Measurements from ENCODE around the gene BRINP1.

BRINP1 gene

DNA sequence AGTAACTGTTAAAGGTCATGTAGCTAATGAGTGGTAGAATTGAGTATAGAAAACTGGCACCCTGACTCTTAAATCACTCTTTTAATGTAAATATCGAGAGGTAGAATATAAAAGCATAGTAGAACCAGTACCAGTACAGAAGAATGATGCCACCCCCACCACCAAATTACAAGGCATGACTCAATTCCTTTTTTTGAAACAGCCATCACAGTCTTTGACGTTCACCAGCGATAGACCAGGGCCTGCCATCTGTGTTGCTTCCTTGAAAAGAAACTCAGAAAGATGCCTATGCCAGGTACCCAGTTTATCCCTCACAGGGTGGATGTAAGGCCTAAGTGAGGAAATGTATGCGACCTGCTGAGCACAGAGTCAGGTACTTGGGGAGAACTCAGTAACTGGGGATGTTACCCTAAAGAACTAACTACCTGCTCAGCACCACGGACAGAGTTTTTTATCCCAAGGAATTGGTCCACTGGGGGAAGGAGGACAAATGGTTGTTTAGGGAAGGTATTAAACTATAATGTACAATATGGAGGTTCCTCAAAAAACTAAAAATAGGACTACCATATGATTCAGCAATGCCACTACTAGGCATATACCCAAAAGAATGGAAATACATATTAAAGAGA, 116.5 kb downstream of the BRINP1 start:
- TF ChIP-seq TAF1 (IDR thresholded peaks at IDR 0.05; ENCODE audit: low read depth) (no peak), REST (IDR thresholded peaks at IDR 0.05; ENCODE audit: low read depth) (peak; percentile 80)
- TF ChIP-seq, protein P1, sequence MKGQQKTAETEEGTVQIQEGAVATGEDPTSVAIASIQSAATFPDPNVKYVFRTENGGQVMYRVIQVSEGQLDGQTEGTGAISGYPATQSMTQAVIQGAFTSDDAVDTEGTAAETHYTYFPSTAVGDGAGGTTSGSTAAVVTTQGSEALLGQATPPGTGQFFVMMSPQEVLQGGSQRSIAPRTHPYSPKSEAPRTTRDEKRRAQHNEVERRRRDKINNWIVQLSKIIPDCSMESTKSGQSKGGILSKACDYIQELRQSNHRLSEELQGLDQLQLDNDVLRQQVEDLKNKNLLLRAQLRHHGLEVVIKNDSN (IDR thresholded peaks at IDR 0.05) = no peak

DNA sequence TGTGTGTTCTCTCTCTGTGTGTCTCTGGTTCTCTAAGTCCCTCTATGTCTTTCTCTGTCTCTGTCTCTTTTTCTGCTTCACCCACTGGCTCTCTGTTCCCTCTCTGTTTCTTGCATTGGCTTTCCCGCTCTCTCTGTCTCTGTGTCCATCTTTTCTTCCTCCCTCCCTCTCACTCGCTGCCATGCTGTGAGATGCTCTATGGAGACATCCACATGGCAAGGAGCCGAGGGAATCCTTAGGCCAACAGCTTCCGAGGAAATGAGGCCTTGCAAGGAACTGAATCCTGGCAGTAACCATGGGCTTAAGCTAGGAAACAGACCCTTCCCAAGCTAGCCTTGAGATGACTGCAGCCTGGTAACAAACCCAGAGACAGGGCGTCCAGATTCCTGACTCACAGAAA, 117.3 kb downstream of the BRINP1 start:
- TF ChIP-seq YY1 (IDR thresholded peaks at IDR 0.05; ENCODE audit: low read depth) (no peak), CEBPB (IDR thresholded peaks at IDR 0.05) (no peak), TEAD4 (IDR thresholded peaks at IDR 0.05) (no peak), FOXM1 (IDR thresholded peaks at IDR 0.05; ENCODE audit: borderline replicate concordance, low read depth) (no peak), TAF1 (IDR thresholded peaks at IDR 0.05; ENCODE audit: low read depth) (no peak), RAD21 (IDR thresholded peaks at IDR 0.05; ENCODE audit: low read depth) (no peak), EGR1 (IDR thresholded peaks at IDR 0.05) (no peak)
- TF ChIP-seq, protein P2, sequence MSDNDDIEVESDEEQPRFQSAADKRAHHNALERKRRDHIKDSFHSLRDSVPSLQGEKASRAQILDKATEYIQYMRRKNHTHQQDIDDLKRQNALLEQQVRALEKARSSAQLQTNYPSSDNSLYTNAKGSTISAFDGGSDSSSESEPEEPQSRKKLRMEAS (IDR thresholded peaks at IDR 0.05) = no peak

GRCh38 chr9:119250730-119251129, 118.5 kb downstream of the BRINP1 start:
- TF ChIP-seq EP300 (IDR thresholded peaks at IDR 0.05; ENCODE audit: borderline replicate concordance) = no peak
- no peak for TF ChIP-seq RAD21 (IDR thresholded peaks at IDR 0.05; ENCODE audit: low read depth)
- TF ChIP-seq NFIC (IDR thresholded peaks at IDR 0.05) = no peak
- no peak for TF ChIP-seq CEBPB (IDR thresholded peaks at IDR 0.05)
- no peak for TF ChIP-seq REST (IDR thresholded peaks at IDR 0.05; ENCODE audit: low read depth)
- no peak for TF ChIP-seq TEAD4 (IDR thresholded peaks at IDR 0.05)

- TF ChIP-seq RAD21 (IDR thresholded peaks at IDR 0.05; ENCODE audit: low read depth) = no peak
- TF ChIP-seq REST (IDR thresholded peaks at IDR 0.05; ENCODE audit: low read depth) = no peak
- no peak for TF ChIP-seq YY1 (IDR thresholded peaks at IDR 0.05; ENCODE audit: low read depth)
- no peak for TF ChIP-seq ZBTB7A (IDR thresholded peaks at IDR 0.05; ENCODE audit: low read depth)
- TF ChIP-seq TAF1 (IDR thresholded peaks at IDR 0.05; ENCODE audit: low read depth) = no peak
- TF ChIP-seq EGR1 (IDR thresholded peaks at IDR 0.05) = no peak
- TF ChIP-seq NFIC (IDR thresholded peaks at IDR 0.05) = no peak
- TF ChIP-seq TEAD4 (IDR thresholded peaks at IDR 0.05) = no peak
- TF ChIP-seq CEBPB (IDR thresholded peaks at IDR 0.05) = no peak
- TF ChIP-seq EP300 (IDR thresholded peaks at IDR 0.05; ENCODE audit: borderline replicate concordance) = no peak
- no peak for TF ChIP-seq TCF12 (IDR thresholded peaks at IDR 0.05; ENCODE audit: low read depth)
- TF ChIP-seq, protein P1 (IDR thresholded peaks at IDR 0.05) = no peak
Measured at GRCh38 chr9:119240546-119240945, 128.7 kb downstream of the BRINP1 start.

DNA sequence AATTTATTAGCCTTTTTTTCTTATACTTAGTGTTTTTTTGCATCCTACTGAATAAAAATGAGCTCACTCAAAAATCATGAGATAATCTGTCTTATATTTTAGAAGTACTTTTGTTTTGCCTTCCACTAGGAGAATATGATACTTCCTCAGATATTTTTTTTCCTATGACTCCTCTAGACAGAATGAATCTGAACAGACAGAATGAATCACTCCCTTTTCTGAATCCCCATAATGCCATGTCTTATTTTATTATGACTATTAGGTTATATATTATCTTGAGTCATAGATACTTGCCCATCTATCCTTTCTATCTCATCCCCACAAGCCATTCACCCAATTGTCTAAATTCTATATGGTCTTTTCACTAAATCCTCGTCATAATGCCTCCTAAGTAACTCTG, 134.6 kb downstream of the BRINP1 start:
- TF ChIP-seq CEBPB (IDR thresholded peaks at IDR 0.05) = no peak
- TF ChIP-seq NFIC (IDR thresholded peaks at IDR 0.05) = no peak
- no peak for TF ChIP-seq YY1 (IDR thresholded peaks at IDR 0.05; ENCODE audit: low read depth)

DNA sequence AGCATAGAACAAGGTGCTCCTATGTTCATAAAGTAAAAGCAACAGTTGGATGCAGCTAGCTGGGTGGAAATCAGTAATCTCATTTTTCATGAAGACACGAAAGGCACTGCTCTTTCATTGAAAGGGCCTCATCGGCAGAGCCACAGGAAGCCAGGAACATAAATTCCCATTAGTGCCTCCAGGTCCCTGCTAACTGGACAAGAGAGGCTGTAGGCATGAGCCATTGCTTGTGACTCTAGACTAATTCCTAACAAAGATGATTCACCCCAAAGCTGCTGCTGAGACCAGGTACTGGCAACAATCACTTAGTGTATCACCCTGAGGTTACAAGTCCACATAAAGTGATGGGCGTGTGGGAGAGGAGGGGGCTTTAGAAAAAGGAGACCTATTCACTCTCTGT, 141.8 kb downstream of the BRINP1 start:
- TF ChIP-seq TCF12 (IDR thresholded peaks at IDR 0.05; ENCODE audit: low read depth) = no peak
- TF ChIP-seq EGR1 (IDR thresholded peaks at IDR 0.05) = no peak
- TF ChIP-seq REST (IDR thresholded peaks at IDR 0.05; ENCODE audit: low read depth) = no peak
